Measurements from ENCODE around the gene SPRTN. TPM values are rescaled to one million over a fixed set of nuclear protein-coding genes. Genes with fewer than 3 reads are reported as not detected.

The SPRTN gene
- total and polyA plus RNA-seq, 10 donors = 3.1 to 28.7 (median 11.6) TPM

DNA sequence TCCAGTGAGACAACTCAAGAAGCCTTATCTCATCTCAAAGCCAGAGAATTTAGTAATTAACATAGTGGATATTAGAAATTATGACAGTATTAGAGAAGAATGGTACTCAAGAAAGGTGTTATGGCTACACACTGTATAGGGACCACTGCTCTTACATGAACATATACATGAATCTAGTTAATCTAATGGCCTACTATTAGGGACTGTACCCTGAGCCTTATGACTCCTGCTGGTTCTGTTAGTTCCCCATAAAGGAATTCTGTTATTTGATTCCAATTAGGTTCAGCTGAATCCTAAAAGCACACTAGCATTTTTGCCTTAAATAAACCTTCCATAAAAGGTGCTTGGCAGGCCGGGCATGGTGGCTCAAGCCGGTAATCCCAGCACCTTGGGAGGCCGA, 44.3 kb downstream of the SPRTN start:
- Histone ChIP-seq H3K36me3 (no peaks in the 10 kb centered on the region), H3K27me3 (replicated peaks in 1 of 7) (no peaks in the 10 kb centered on the region), H3K4me3 (no peak overlapping the region), H3K9me3 (no peaks in the 10 kb centered on the region), H3K27ac (no peak overlapping the region), H3K4me1 (peaks cover 4 to 91% (median 34%) of the 10 kb centered on the region in 6 donors)
- intact Hi-C loops (cut with DNase I; ENCODE audit: low total_unique reads) = no loop called here
- TF ChIP-seq POLR2AphosphoS5 (IDR thresholded peaks at IDR 0.05) (no peak), POLR2A (IDR thresholded peaks at IDR 0.05) (no peak)
- TF ChIP-seq, protein P1, sequence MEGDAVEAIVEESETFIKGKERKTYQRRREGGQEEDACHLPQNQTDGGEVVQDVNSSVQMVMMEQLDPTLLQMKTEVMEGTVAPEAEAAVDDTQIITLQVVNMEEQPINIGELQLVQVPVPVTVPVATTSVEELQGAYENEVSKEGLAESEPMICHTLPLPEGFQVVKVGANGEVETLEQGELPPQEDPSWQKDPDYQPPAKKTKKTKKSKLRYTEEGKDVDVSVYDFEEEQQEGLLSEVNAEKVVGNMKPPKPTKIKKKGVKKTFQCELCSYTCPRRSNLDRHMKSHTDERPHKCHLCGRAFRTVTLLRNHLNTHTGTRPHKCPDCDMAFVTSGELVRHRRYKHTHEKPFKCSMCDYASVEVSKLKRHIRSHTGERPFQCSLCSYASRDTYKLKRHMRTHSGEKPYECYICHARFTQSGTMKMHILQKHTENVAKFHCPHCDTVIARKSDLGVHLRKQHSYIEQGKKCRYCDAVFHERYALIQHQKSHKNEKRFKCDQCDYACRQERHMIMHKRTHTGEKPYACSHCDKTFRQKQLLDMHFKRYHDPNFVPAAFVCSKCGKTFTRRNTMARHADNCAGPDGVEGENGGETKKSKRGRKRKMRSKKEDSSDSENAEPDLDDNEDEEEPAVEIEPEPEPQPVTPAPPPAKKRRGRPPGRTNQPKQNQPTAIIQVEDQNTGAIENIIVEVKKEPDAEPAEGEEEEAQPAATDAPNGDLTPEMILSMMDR (IDR thresholded peaks at IDR 0.05 in 8 of 11, conservative IDR thresholded peaks at IDR 0.05 in 3 of 11) = no peak
- no peak for DNase-seq
- WGBS, 5 donors = 91 to 100% (median 98%) methylated on average over 3 of the region's 3 CpGs

DNA sequence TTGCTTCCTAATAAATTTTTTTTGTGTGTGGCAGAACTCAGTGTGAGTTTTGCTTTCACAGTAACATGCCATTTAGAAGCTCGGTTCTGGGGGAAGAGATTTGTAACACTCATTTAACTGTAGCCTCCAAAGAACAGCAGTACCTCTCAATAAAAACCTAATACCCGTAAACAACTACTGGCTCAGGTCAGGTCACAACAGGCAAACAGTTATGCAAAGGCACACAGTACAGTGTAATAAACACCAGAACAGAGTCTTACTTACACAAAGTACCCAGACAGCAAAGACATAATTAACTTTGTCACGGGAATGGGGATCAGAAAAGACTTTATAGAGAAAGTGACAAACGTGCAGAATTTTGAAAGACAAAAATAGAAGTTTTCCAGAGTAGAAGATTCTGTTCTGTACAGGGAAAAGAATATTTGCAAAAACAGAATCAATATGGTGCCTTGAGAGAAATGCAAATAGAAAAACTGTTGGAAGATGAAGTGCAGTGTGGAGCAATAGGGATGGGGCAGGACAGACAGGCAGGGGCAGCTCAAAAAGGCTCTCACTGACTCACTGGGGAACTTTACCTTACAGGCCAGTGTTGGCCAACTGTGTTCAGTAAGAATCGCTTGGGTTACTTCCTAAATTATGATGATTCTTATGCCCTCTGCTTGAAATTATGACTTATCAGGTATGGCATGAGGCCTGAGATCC, 45.2 kb downstream of the SPRTN start:
- no peak for DNase-seq
- H3K36me3 ChIP-seq = no peaks in the 10 kb centered on the region
- peaks cover 4 to 90% (median 34%) of the 10 kb centered on the region in 6 donors for H3K4me1 ChIP-seq
- TF ChIP-seq, protein P1 (IDR thresholded peaks at IDR 0.05 in 8 of 11, conservative IDR thresholded peaks at IDR 0.05 in 3 of 11) = no peak
- TF ChIP-seq POLR2A (IDR thresholded peaks at IDR 0.05) (no peak), POLR2AphosphoS5 (IDR thresholded peaks at IDR 0.05) (no peak)
- no peak overlapping the region for H3K27ac ChIP-seq
- H3K4me3 ChIP-seq = no peak overlapping the region
- intact Hi-C loops (cut with DNase I; ENCODE audit: low total_unique reads) = no loop called here
- no peaks in the 10 kb centered on the region for H3K27me3 ChIP-seq (replicated peaks in 1 of 7)
- WGBS, 5 donors = 73 to 81% (median 79%) methylated on average over 5 of the region's 5 CpGs
- no peaks in the 10 kb centered on the region for H3K9me3 ChIP-seq

DNA sequence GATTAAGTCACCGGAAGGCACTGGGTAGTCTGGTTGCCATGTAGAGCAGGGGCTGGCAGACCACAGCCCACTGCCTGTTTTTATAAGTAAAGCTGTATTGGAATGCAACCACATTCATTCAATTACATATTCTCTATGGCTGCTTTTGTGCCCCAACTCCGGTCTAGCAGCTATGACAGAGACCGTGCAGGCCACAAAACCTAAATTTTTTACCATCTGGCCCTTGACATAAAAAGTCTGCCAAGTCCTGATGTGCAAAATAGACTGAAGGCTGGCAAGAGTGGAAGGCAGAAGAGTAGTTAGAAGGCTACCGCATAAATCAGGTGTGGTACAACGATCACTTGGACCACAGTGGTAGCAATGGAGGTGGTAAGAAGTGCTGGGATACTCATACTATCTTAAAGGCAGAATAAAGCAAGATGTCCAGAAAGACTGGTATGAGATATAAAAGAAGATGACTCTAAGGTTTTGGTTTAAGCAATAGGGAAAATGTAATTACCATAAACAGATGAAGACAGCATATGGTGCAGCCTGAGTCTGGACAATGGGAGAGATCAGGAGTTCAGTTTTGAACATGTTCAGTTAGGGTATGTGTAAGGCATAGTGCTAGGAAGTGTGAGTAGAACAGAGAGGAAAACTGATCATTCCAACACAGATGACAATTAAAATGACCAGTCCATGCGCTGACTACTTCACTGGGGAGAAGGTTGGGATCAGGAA, 46.8 kb downstream of the SPRTN start:
- H3K27ac ChIP-seq = no peak overlapping the region
- no peak for TF ChIP-seq POLR2A (IDR thresholded peaks at IDR 0.05)
- WGBS, 5 donors = 93 to 98% (median 95%) methylated on average over 6 of the region's 6 CpGs
- H3K27me3 ChIP-seq (replicated peaks in 1 of 7) = no peaks in the 10 kb centered on the region
- no peak for DNase-seq
- intact Hi-C loops (cut with DNase I; ENCODE audit: low total_unique reads) = no loop called here
- no peaks in the 10 kb centered on the region for H3K36me3 ChIP-seq
- peaks cover 4 to 90% (median 29%) of the 10 kb centered on the region in 6 donors for H3K4me1 ChIP-seq
- no peak overlapping the region for H3K4me3 ChIP-seq
- no peaks in the 10 kb centered on the region for H3K9me3 ChIP-seq

DNA sequence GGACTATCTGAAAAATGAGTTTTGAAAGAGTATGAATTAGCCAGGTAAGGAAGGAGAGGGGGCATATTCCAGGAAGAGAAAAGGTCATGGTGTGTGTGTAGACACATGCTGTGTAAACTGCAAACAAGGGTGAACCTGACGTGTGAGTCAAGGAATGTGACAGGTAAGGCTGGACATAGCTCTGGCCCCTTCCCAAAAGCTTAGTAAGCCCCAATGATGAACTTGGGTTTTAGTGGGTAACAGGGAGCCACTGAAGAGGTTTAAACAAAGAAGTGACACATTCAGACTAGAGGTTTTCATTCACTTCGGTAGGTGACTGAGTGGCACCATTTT, 47.3 kb downstream of the SPRTN start:
- H3K27me3 ChIP-seq (replicated peaks in 1 of 7) = no peaks in the 10 kb centered on the region
- no peak overlapping the region for H3K27ac ChIP-seq
- TF ChIP-seq POLR2AphosphoS5 (IDR thresholded peaks at IDR 0.05) (no peak), POLR2A (IDR thresholded peaks at IDR 0.05) (no peak)
- TF ChIP-seq, protein P1 (IDR thresholded peaks at IDR 0.05 in 8 of 11, conservative IDR thresholded peaks at IDR 0.05 in 3 of 11) = no peak
- H3K4me3 ChIP-seq = no peak overlapping the region
- no peaks in the 10 kb centered on the region for H3K36me3 ChIP-seq
- WGBS, 5 donors = 81 to 93% (median 89%) methylated on average over 2 of the region's 2 CpGs
- H3K4me1 ChIP-seq = peaks cover 7 to 91% (median 32%) of the 10 kb centered on the region in 6 donors
- DNase-seq = no peak
- intact Hi-C loops (cut with DNase I; ENCODE audit: low total_unique reads) = no loop called here
- H3K9me3 ChIP-seq = no peaks in the 10 kb centered on the region
